GM10266 (cell line): ENCODE results near the gene YDJC.

ENCODE experiments used
- DNase-seq: peaks from one replicate; pipeline ENCODE4 v3.0.0; 2012; ENCODE audit errors: extremely low spot score
- CTCF ChIP-seq: IDR thresholded peaks from 2 replicates; pipeline ENCODE4 v1.5.1; 2012; ENCODE audit warnings: mild to moderate bottlenecking, low read depth; ENCODE audit not compliant: control insufficient read depth, insufficient read depth; ENCODE audit errors: missing control alignments

Gene YDJC

GRCh38 chr22:21628386-21629254 is 1.2 kb downstream of the YDJC start:
- TF ChIP-seq CTCF, result no peak
- no peak for DNase-seq

GRCh38 chr22:21626735-21627469 is 2.9 kb downstream of the YDJC start:
- TF ChIP-seq CTCF, result no peak
- no peak for DNase-seq

- no peak for DNase-seq
- TF ChIP-seq CTCF, result no peak
Measured at GRCh38 chr22:21626073-21626734, 3.6 kb downstream of the YDJC start.

GRCh38 chr22:21624880-21625791 is 4.7 kb downstream of the YDJC start:
- DNase-seq, result no peak
- TF ChIP-seq CTCF, result no peak

GRCh38 chr22:21624120-21624879 is 5.5 kb downstream of the YDJC start:
- no peak for DNase-seq
- TF ChIP-seq CTCF, result peak; percentile 49

- TF ChIP-seq CTCF, result no peak
Measured at GRCh38 chr22:21623648-21623970, 6.2 kb downstream of the YDJC start.

More at GRCh38 chr22:21623648-21623970, 6.2 kb downstream of the YDJC start:
- DNase-seq, result no peak
